CD4-positive, CD25-positive, alpha-beta regulatory T cell (primary cell): ENCODE results near the gene SPATA46. TPM values are rescaled to one million over a fixed set of nuclear protein-coding genes. Genes with fewer than 3 reads are reported as not detected.

ENCODE experiments used
- ATAC-seq, 2 donors: fragments of 150-1000 bp; cut with Tn5 transposase; one replicate each; pipeline ENCODE4 v1.10.0; 2021; ENCODE audit warnings: low read depth in 2 of 2, moderate number of reproducible peaks in 2 of 2, moderate library complexity in 1 of 2
- DNase-seq, 3 donors: peaks; one replicate each; pipeline versions ENCODE4 v3.0.0 to v3.0.0-alpha.2; 2012 to 2022; ENCODE audit warnings: mixed read lengths in 1 of 3
- H3K27ac ChIP-seq: one replicate; pipeline ENCODE4 v1.7.0; 2013; ENCODE audit warnings: mild to moderate bottlenecking, low read length; ENCODE audit not compliant: insufficient read depth, poor library complexity, severe bottlenecking
- H3K27me3 ChIP-seq: one replicate; pipeline ENCODE4 v1.7.0; 2013; ENCODE audit warnings: low read length; ENCODE audit not compliant: control insufficient read depth, insufficient read depth
- H3K36me3 ChIP-seq: one replicate; pipeline ENCODE4 v1.7.0; 2013; ENCODE audit warnings: mild to moderate bottlenecking, low read length, moderate library complexity; ENCODE audit not compliant: control insufficient read depth, insufficient read depth
- H3K4me1 ChIP-seq: 2 replicates; pipeline ENCODE4 v1.7.0; 2013; ENCODE audit warnings: mild to moderate bottlenecking, low read length; ENCODE audit not compliant: insufficient read depth, control insufficient read depth, poor library complexity, severe bottlenecking
- H3K4me3 ChIP-seq: one replicate; pipeline ENCODE4 v1.7.0; 2013; ENCODE audit warnings: low read depth, mild to moderate bottlenecking, low read length, moderate library complexity
- H3K9me3 ChIP-seq, 2 experiments: 1 replicate in 1 of 2; 2 replicates in 1 of 2; pipeline ENCODE4 v1.7.0; 2013; ENCODE audit warnings: low read length in 2 of 2, mild to moderate bottlenecking in 1 of 2, moderate library complexity in 1 of 2; ENCODE audit not compliant: control insufficient read depth in 2 of 2
- H3K27ac Mint-ChIP-seq, 3 donors: one replicate each; pipeline ENCODE4 v1.8.0; 2020 to 2022; ENCODE audit warnings: mild to moderate bottlenecking in 3 of 3, mixed read lengths in 3 of 3, moderate library complexity in 2 of 3
- H3K27me3 Mint-ChIP-seq: one replicate; pipeline ENCODE4 v1.8.0; 2022; ENCODE audit warnings: mild to moderate bottlenecking, mixed read lengths
- H3K36me3 Mint-ChIP-seq: one replicate; pipeline ENCODE4 v1.8.0; 2020; ENCODE audit warnings: mixed read lengths
- H3K4me1 Mint-ChIP-seq, 4 donors: one replicate each; pipeline ENCODE4 v1.8.0; 2020 to 2022; ENCODE audit warnings: mixed read lengths in 4 of 4, mild to moderate bottlenecking in 1 of 4
- H3K4me3 Mint-ChIP-seq, 4 donors: one replicate each; pipeline ENCODE4 v1.8.0; 2020 to 2022; ENCODE audit warnings: mild to moderate bottlenecking in 4 of 4, mixed read lengths in 4 of 4, moderate library complexity in 3 of 4
- H3K9me3 Mint-ChIP-seq, 7 donors: one replicate each; pipeline ENCODE4 v1.8.0; 2020 to 2022; ENCODE audit warnings: mixed read lengths in 7 of 7, mild to moderate bottlenecking in 3 of 7, moderate library complexity in 2 of 7
- polyA plus RNA-seq, 4 donors: library from polyadenylated mRNA; unstranded; fragments of 300-500 nt; fragmentation: Illumina TruSeq; gene quantifications; one replicate each; pipeline ENCODE4 v1.2.3, GENCODE V29; 2021
- total RNA-seq: library from RNA; stranded (reverse); gene quantifications from one replicate; pipeline ENCODE4 v1.2.3, GENCODE V29; 2022

The SPATA46 gene
- total and polyA plus RNA-seq, 5 donors from 2014 or later: not detected

- Histone ChIP-seq H3K4me3 (no peak overlapping the region), H3K27ac (no peak overlapping the region), H3K9me3 (no peaks in the 10 kb centered on the region), H3K27me3 (no peaks in the 10 kb centered on the region), H3K4me1 (no peaks in the 10 kb centered on the region), H3K36me3 (no peaks in the 10 kb centered on the region)
- Mint-ChIP-seq H3K27ac (no peak overlapping the region), H3K4me3 (no peak overlapping the region), H3K27me3 (peaks cover 6% of the 10 kb centered on the region), H3K4me1 (no peaks in the 10 kb centered on the region), H3K36me3 (no peaks in the 10 kb centered on the region), H3K9me3 (no peaks in the 10 kb centered on the region)
- DNase-seq (no peak), ATAC-seq (no peak)
Observed at GRCh38 chr1:162384601-162385279, 8.1 kb upstream of the SPATA46 start.

- Mint-ChIP-seq H3K27me3 (peaks cover 3% of the 10 kb centered on the region), H3K27ac (no peak overlapping the region), H3K4me1 (no peaks in the 10 kb centered on the region), H3K4me3 (no peak overlapping the region), H3K36me3 (no peaks in the 10 kb centered on the region), H3K9me3 (no peaks in the 10 kb centered on the region)
- no peak overlapping the region for H3K4me3 ChIP-seq
- ATAC-seq (no peak), DNase-seq (no peak)
- H3K9me3 ChIP-seq: no peaks in the 10 kb centered on the region
- no peaks in the 10 kb centered on the region for H3K4me1 ChIP-seq
- no peak overlapping the region for H3K27ac ChIP-seq
- no peaks in the 10 kb centered on the region for H3K27me3 ChIP-seq
- H3K36me3 ChIP-seq: no peaks in the 10 kb centered on the region
Observed at GRCh38 chr1:162384116-162384515, 7.5 kb upstream of the SPATA46 start.

- Mint-ChIP-seq H3K4me1 (no peaks in the 10 kb centered on the region), H3K4me3 (no peak overlapping the region), H3K27ac (no peak overlapping the region), H3K36me3 (no peaks in the 10 kb centered on the region), H3K9me3 (no peaks in the 10 kb centered on the region), H3K27me3 (no peaks in the 10 kb centered on the region)
- no peak overlapping the region for H3K27ac ChIP-seq
- ATAC-seq: no peak
- H3K4me1 ChIP-seq: no peaks in the 10 kb centered on the region
- H3K9me3 ChIP-seq: no peaks in the 10 kb centered on the region
- DNase-seq: no peak
- no peaks in the 10 kb centered on the region for H3K36me3 ChIP-seq
- no peak overlapping the region for H3K4me3 ChIP-seq
- no peaks in the 10 kb centered on the region for H3K27me3 ChIP-seq
Observed at GRCh38 chr1:162383516-162383915, 6.9 kb upstream of the SPATA46 start.

DNA sequence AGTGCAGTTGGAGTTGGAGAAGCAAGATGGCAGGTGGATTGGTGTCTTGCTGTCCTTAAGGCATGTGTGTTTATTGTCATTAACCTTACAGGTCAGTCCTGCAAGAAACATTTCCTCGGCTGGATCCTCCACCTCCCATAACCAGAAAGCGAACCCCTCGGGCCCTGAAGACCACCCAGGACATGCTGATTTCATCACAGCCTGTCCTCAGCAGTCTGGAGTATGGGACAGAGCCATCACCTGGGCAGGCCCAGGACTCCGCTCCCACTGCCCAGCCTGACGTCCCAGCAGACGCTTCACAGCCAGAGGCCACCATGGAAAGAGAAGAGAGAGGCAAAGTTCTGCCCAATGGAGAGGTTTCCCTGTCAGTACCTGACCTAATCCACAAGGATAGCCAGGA, 6.4 kb upstream of the SPATA46 start:
- Mint-ChIP-seq H3K36me3 (no peaks in the 10 kb centered on the region), H3K9me3 (no peaks in the 10 kb centered on the region), H3K4me1 (no peaks in the 10 kb centered on the region), H3K27me3 (no peaks in the 10 kb centered on the region), H3K27ac (no peak overlapping the region), H3K4me3 (no peak overlapping the region)
- ATAC-seq (no peak), DNase-seq (no peak)
- H3K27ac ChIP-seq: no peak overlapping the region
- H3K9me3 ChIP-seq: no peaks in the 10 kb centered on the region
- H3K4me3 ChIP-seq: no peak overlapping the region
- H3K36me3 ChIP-seq: no peaks in the 10 kb centered on the region
- no peaks in the 10 kb centered on the region for H3K4me1 ChIP-seq
- no peaks in the 10 kb centered on the region for H3K27me3 ChIP-seq

GRCh38 chr1:162381941-162382750, 5.5 kb upstream of the SPATA46 start:
- Histone ChIP-seq H3K4me3 (no peak overlapping the region), H3K36me3 (no peaks in the 10 kb centered on the region), H3K4me1 (no peaks in the 10 kb centered on the region), H3K27me3 (no peaks in the 10 kb centered on the region), H3K9me3 (no peaks in the 10 kb centered on the region), H3K27ac (no peak overlapping the region)
- Mint-ChIP-seq H3K4me1 (no peaks in the 10 kb centered on the region), H3K27me3 (no peaks in the 10 kb centered on the region), H3K27ac (no peak overlapping the region), H3K36me3 (no peaks in the 10 kb centered on the region), H3K4me3 (no peak overlapping the region), H3K9me3 (no peaks in the 10 kb centered on the region)
- ATAC-seq (no peak), DNase-seq (no peak)

GRCh38 chr1:162381383-162381782, 4.7 kb upstream of the SPATA46 start, which contains the start of gene C1orf226:
Gene C1orf226, plus strand, starts transcription at chr1:162381728. Its CDS starts 174 bp downstream, at chr1:162381902.
- Mint-ChIP-seq H3K4me1 (no peaks in the 10 kb centered on the region), H3K4me3 (no peak within 1 kb of the TSS), H3K27me3 (no peaks in the 10 kb centered on the region), H3K9me3 (no peaks in the 10 kb centered on the region), H3K36me3 (no peaks in the 10 kb centered on the region), H3K27ac (no peak within 1 kb of the TSS)
- no peak for DNase-seq
- Histone ChIP-seq H3K27me3 (no peaks in the 10 kb centered on the region), H3K27ac (no peak within 1 kb of the TSS), H3K36me3 (no peaks in the 10 kb centered on the region), H3K4me1 (no peaks in the 10 kb centered on the region), H3K9me3 (no peaks in the 10 kb centered on the region), H3K4me3 (no peak within 1 kb of the TSS)
- ATAC-seq: no peak

- Histone ChIP-seq H3K27me3 (no peaks in the 10 kb centered on the region), H3K36me3 (no peaks in the 10 kb centered on the region), H3K27ac (no peak overlapping the region), H3K4me3 (no peak overlapping the region), H3K9me3 (no peaks in the 10 kb centered on the region), H3K4me1 (no peaks in the 10 kb centered on the region)
- H3K4me3 Mint-ChIP-seq: no peak overlapping the region
- no peak for DNase-seq
- H3K36me3 Mint-ChIP-seq: no peaks in the 10 kb centered on the region
- H3K4me1 Mint-ChIP-seq: no peaks in the 10 kb centered on the region
- H3K9me3 Mint-ChIP-seq: no peaks in the 10 kb centered on the region
- ATAC-seq: no peak
- no peak overlapping the region for H3K27ac Mint-ChIP-seq
- no peaks in the 10 kb centered on the region for H3K27me3 Mint-ChIP-seq
Observed at GRCh38 chr1:162380061-162380846, 3.6 kb upstream of the SPATA46 start.
